Neural crest cell (in vitro differentiated cells): ENCODE results near the gene CNTNAP2. TPM values are rescaled to one million over a fixed set of nuclear protein-coding genes. Genes with fewer than 3 reads are reported as not detected.

Experiments
- DNase-seq: peaks from one replicate; pipeline ENCODE4 v3.0.0; 2021; ENCODE audit warnings: low read depth, mixed read lengths, low spot score
- H3K27ac Mint-ChIP-seq: one replicate; pipeline ENCODE4 v1.8.0; 2021; ENCODE audit warnings: mild to moderate bottlenecking, mixed read lengths; ENCODE audit not compliant: unreplicated experiment
- H3K27me3 Mint-ChIP-seq: 2 replicates; pipeline ENCODE4 v1.8.0; 2021; ENCODE audit warnings: low read depth, mild to moderate bottlenecking, mixed read lengths
- H3K36me3 Mint-ChIP-seq: 2 replicates; pipeline ENCODE4 v1.8.0; 2021; ENCODE audit warnings: low read depth, mild to moderate bottlenecking, mixed read lengths
- H3K4me1 Mint-ChIP-seq: 2 replicates; pipeline ENCODE4 v1.8.0; 2021; ENCODE audit warnings: mixed read lengths
- H3K4me3 Mint-ChIP-seq: one replicate; pipeline ENCODE4 v1.8.0; 2021; ENCODE audit warnings: mild to moderate bottlenecking, mixed read lengths
- H3K9me3 Mint-ChIP-seq: 2 replicates; pipeline ENCODE4 v1.8.0; 2021; ENCODE audit warnings: mixed read lengths
- total RNA-seq: library from RNA; stranded (reverse); gene quantifications from 2 replicates; pipeline ENCODE4 v1.2.1, GENCODE V29; 2021
- TF ChIP-seq, protein P1 (sequence below): fragments of 200-600 bp; sonication (generic); conservative IDR thresholded peaks from 2 replicates; pipeline ENCODE4 v1.5.0; 2021; ENCODE audit warnings: antibody characterized with exemption, mild to moderate bottlenecking

The CNTNAP2 gene
- total RNA-seq, 1 donor from 2014 or later = 12.9 TPM

DNA sequence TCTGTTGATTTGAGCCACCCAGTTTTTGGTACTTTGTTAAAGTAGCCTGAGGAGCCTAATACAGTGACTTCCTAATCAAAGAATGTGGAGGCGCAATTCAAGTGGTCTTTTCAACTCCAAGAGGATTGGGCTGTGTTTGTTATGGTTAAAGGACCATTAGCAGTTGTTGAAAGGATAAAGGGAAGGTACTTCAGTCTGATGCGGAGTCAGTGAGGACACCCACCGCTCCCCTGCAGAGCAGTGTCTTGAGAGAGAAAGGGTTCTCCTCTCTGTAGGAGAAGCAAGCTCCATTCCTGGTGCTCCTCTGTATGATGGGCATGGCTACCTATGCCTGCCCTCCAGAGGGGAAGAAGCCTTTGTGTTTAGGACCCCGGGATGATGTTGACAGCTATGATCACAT lies 1883.4 kb downstream of the CNTNAP2 start:
- Mint-ChIP-seq H3K27ac (no peak overlapping the region), H3K36me3 (peaks cover 3% of the 10 kb centered on the region), H3K9me3 (peaks cover 6% of the 10 kb centered on the region), H3K4me1 (no peaks in the 10 kb centered on the region), H3K27me3 (no peaks in the 10 kb centered on the region), H3K4me3 (no peak overlapping the region)
- TF ChIP-seq, protein P1, sequence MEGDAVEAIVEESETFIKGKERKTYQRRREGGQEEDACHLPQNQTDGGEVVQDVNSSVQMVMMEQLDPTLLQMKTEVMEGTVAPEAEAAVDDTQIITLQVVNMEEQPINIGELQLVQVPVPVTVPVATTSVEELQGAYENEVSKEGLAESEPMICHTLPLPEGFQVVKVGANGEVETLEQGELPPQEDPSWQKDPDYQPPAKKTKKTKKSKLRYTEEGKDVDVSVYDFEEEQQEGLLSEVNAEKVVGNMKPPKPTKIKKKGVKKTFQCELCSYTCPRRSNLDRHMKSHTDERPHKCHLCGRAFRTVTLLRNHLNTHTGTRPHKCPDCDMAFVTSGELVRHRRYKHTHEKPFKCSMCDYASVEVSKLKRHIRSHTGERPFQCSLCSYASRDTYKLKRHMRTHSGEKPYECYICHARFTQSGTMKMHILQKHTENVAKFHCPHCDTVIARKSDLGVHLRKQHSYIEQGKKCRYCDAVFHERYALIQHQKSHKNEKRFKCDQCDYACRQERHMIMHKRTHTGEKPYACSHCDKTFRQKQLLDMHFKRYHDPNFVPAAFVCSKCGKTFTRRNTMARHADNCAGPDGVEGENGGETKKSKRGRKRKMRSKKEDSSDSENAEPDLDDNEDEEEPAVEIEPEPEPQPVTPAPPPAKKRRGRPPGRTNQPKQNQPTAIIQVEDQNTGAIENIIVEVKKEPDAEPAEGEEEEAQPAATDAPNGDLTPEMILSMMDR = no peak
- no peak for DNase-seq

DNA sequence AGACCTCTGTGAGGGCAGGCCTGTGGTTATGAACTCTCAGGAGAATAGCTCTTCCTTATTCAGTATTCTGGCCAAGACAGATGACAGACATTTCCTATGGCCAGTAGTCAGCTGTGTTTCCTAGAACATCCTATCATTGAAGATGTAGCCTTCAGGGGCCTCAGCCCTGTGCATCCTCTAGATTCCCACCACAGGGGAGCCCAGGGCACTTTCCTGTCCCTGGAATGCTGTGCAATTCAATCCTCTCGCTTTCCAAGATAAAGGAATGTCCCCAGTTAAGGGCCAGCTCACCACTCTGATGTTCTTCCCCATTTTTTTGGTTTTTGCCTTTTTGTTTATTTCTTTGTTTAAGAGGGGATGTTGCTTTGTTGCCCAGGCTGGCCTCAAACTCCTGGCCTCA lies 1895.2 kb downstream of the CNTNAP2 start:
- Mint-ChIP-seq H3K36me3 (no peaks in the 10 kb centered on the region), H3K27me3 (no peaks in the 10 kb centered on the region), H3K4me3 (no peak overlapping the region), H3K27ac (no peak overlapping the region), H3K9me3 (no peaks in the 10 kb centered on the region), H3K4me1 (no peaks in the 10 kb centered on the region)
- TF ChIP-seq, protein P1 = no peak
- no peak for DNase-seq

DNA sequence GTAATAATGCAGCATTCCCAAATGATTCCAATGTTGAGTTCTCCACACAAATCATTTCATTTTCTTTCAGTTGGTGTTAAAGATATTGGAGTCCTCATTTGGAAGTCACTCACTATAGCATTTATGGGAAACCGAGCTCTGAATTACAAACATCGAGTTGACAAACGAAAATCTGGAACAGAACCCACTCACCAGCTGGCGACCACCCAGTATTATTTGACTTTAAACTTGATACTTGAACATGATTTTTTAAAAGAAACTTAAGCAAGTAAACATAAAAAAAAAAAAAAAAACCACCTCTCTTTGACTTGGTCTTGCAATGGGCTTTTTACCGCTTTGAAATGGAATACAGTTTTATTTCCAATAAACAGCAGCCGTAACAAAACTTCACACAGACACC lies 1897.4 kb downstream of the CNTNAP2 start:
- H3K36me3 Mint-ChIP-seq = no peaks in the 10 kb centered on the region
- no peaks in the 10 kb centered on the region for H3K27me3 Mint-ChIP-seq
- H3K27ac Mint-ChIP-seq = no peak overlapping the region
- H3K4me3 Mint-ChIP-seq = no peak overlapping the region
- no peaks in the 10 kb centered on the region for H3K4me1 Mint-ChIP-seq
- TF ChIP-seq, protein P1 = no peak
- H3K9me3 Mint-ChIP-seq = no peaks in the 10 kb centered on the region
- DNase-seq = no peak

DNA sequence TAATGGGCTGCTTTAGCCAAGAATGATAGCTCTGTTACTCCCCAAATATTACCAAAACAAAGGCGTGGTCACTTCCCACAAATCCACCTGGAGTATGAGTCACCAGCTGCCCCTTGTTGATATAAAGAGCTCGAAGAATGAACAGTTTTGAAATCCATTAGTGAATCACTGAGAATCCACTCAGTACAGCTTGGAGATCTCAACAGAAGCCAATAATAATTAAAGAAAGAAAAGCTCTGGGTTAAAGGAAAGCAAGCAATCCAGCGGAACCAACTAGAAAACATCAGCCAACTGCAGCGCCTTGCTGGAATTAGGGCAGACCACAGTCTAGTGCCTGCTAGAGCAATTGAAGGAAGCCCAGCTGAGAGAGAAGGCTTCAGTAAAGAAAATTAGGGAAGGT lies 1897.9 kb downstream of the CNTNAP2 start:
- H3K27me3 Mint-ChIP-seq = no peaks in the 10 kb centered on the region
- DNase-seq = no peak
- H3K36me3 Mint-ChIP-seq = no peaks in the 10 kb centered on the region
- TF ChIP-seq, protein P1 = no peak
- H3K9me3 Mint-ChIP-seq = no peaks in the 10 kb centered on the region
- H3K27ac Mint-ChIP-seq = no peak overlapping the region
- no peak overlapping the region for H3K4me3 Mint-ChIP-seq
- no peaks in the 10 kb centered on the region for H3K4me1 Mint-ChIP-seq

DNA sequence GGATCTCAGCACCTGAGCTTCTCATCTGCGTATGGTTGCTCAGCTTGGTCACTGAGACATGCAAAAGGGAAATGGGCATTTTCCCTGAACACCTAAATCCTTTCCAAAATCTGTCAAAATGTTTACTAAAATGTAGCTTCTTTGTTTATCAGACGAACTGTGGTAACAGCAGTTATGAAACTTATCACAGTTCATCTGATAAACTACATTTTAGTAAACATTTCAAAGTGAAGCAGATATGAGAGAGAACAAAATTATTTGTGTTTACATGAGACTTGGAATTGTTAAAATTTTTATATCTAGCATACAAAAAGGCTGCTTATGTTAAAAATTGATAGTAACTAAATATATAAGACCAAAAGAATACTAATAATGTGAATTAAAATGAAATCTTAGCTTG lies 1900.5 kb downstream of the CNTNAP2 start:
- no peak for DNase-seq
- H3K36me3 Mint-ChIP-seq = no peaks in the 10 kb centered on the region
- TF ChIP-seq, protein P1 = no peak
- H3K4me1 Mint-ChIP-seq = no peaks in the 10 kb centered on the region
- no peaks in the 10 kb centered on the region for H3K9me3 Mint-ChIP-seq
- H3K27ac Mint-ChIP-seq = no peak overlapping the region
- no peak overlapping the region for H3K4me3 Mint-ChIP-seq
- H3K27me3 Mint-ChIP-seq = no peaks in the 10 kb centered on the region

DNA sequence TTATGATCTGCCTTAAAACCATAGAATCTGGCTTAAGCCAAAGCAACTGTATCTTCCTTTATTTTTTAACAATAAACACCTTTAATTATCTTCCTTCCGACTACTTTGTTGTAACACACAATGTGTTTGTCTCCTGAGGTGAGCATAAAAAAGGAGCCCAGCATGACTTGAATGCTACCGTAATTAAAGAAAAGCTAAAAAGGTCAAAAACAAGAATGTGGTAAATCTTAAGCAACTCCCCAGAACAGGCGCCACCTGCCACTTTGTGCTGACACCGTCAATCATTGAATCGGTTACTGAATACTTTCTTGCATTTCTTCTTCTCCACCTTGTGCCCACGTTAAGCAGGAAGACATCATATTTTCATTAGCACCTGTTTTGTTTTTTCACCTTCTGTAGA lies 1904.1 kb downstream of the CNTNAP2 start:
- Mint-ChIP-seq H3K27ac (no peak overlapping the region), H3K9me3 (peaks cover 3% of the 10 kb centered on the region), H3K4me1 (no peaks in the 10 kb centered on the region), H3K4me3 (no peak overlapping the region), H3K36me3 (no peaks in the 10 kb centered on the region), H3K27me3 (no peaks in the 10 kb centered on the region)
- DNase-seq = no peak
- TF ChIP-seq, protein P1 = no peak
